DMS153 (cell line): ENCODE data around the gene CTNNA3.

ENCODE experiments used
- DNase-seq: peaks from one replicate; lab custom pipeline; 2025; lab: John Stamatoyannopoulos, UW

The CTNNA3 gene

GRCh38 chr10:66534866-66535265 lies 1161.1 kb downstream of the CTNNA3 start:
- no peak for DNase-seq

GRCh38 chr10:66521506-66521905 lies 1174.5 kb downstream of the CTNNA3 start:
- no peak for DNase-seq

- DNase-seq: no peak
Measured at GRCh38 chr10:66519616-66520015, 1176.4 kb downstream of the CTNNA3 start.

- DNase-seq: no peak
Measured at GRCh38 chr10:66514666-66515065, 1181.3 kb downstream of the CTNNA3 start.

GRCh38 chr10:66513504-66513903 lies 1182.5 kb downstream of the CTNNA3 start:
- DNase-seq: no peak

GRCh38 chr10:66505003-66505657 lies 1190.9 kb downstream of the CTNNA3 start:
- no peak for DNase-seq

GRCh38 chr10:66501356-66501755 lies 1194.6 kb downstream of the CTNNA3 start:
- DNase-seq: no peak

- DNase-seq: no peak
Measured at GRCh38 chr10:66483966-66484365, 1212.0 kb downstream of the CTNNA3 start.

- no peak for DNase-seq
Measured at GRCh38 chr10:66472156-66472555, 1223.8 kb downstream of the CTNNA3 start.

- no peak for DNase-seq
Measured at GRCh38 chr10:66467042-66467441, 1229.0 kb downstream of the CTNNA3 start.

- no peak for DNase-seq
Measured at GRCh38 chr10:66466622-66467021, 1229.4 kb downstream of the CTNNA3 start.

GRCh38 chr10:66463611-66464010 lies 1232.4 kb downstream of the CTNNA3 start:
- no peak for DNase-seq

GRCh38 chr10:66457629-66458028 lies 1238.4 kb downstream of the CTNNA3 start:
- DNase-seq: no peak

- no peak for DNase-seq
Measured at GRCh38 chr10:66455304-66455703, 1240.7 kb downstream of the CTNNA3 start.

- DNase-seq: no peak
Measured at GRCh38 chr10:66440568-66440967, 1255.4 kb downstream of the CTNNA3 start.

- DNase-seq: no peak
Measured at GRCh38 chr10:66414943-66415342, 1281.1 kb downstream of the CTNNA3 start.

GRCh38 chr10:66405566-66405965 lies 1290.4 kb downstream of the CTNNA3 start:
- no peak for DNase-seq

- DNase-seq: no peak
Measured at GRCh38 chr10:66398669-66399068, 1297.3 kb downstream of the CTNNA3 start.

- no peak for DNase-seq
Measured at GRCh38 chr10:66394342-66395063, 1301.5 kb downstream of the CTNNA3 start.

GRCh38 chr10:66390926-66391325 lies 1305.1 kb downstream of the CTNNA3 start:
- DNase-seq: no peak

GRCh38 chr10:66381045-66381444 lies 1315.0 kb downstream of the CTNNA3 start:
- no peak for DNase-seq

GRCh38 chr10:66378117-66378876 lies 1317.7 kb downstream of the CTNNA3 start:
- DNase-seq: no peak

- no peak for DNase-seq
Measured at GRCh38 chr10:66368146-66368545, 1327.8 kb downstream of the CTNNA3 start.
